Activated CD4-positive, CD25-positive, alpha-beta regulatory T cell treated with anti-CD3 and anti-CD28 coated beads, Interleukin-2, amount 50 U/mL, for 24 hours (primary cell): ENCODE results near the gene RAB27A.
"Not testable (repeated sequence)": the region's sequence is repeated elsewhere in the genome, so short reads cannot be mapped to it uniquely, and the experiment has no call there.

Experiments
- ATAC-seq, 2 donors: fragments of 150-1000 bp; cut with Tn5 transposase; one replicate each; pipeline ENCODE4 v1.10.0; 2021; ENCODE audit warnings: mild to moderate bottlenecking in 1 of 2, moderate library complexity in 1 of 2

Gene RAB27A

GRCh38 chr15:55249885-55250284, 39.7 kb downstream of the RAB27A start:
- ATAC-seq: not testable (repeated sequence)

GRCh38 chr15:55248895-55249294, 40.7 kb downstream of the RAB27A start:
- ATAC-seq: no peak

GRCh38 chr15:55247766-55248427, 41.7 kb downstream of the RAB27A start:
- ATAC-seq: peak in 1 of 2 donors; percentile 24

- no peak for ATAC-seq
Measured at GRCh38 chr15:55247311-55247710, 42.3 kb downstream of the RAB27A start.

- no peak for ATAC-seq
Measured at GRCh38 chr15:55246567-55246966, 43.0 kb downstream of the RAB27A start.

- peak; percentile 51 to 65 for ATAC-seq
Measured at GRCh38 chr15:55245059-55245458, 44.6 kb downstream of the RAB27A start.

- ATAC-seq: peak; percentile 47 to 48
Measured at GRCh38 chr15:55241891-55242290, 47.7 kb downstream of the RAB27A start.

- ATAC-seq: no peak
Measured at GRCh38 chr15:55241186-55241585, 48.4 kb downstream of the RAB27A start.

- no peak for ATAC-seq
Measured at GRCh38 chr15:55240125-55240760, 49.4 kb downstream of the RAB27A start.

GRCh38 chr15:55239440-55240124, 50.0 kb downstream of the RAB27A start:
- no peak for ATAC-seq

GRCh38 chr15:55238877-55239276, 50.7 kb downstream of the RAB27A start:
- ATAC-seq: no peak

- ATAC-seq: peak; percentile 75 to 76
Measured at GRCh38 chr15:55237219-55238130, 52.1 kb downstream of the RAB27A start.

GRCh38 chr15:55235546-55236036, 54.0 kb downstream of the RAB27A start:
- no peak for ATAC-seq

- ATAC-seq: no peak
Measured at GRCh38 chr15:55234800-55235104, 54.9 kb downstream of the RAB27A start.

- ATAC-seq: no peak
Measured at GRCh38 chr15:55234104-55234799, 55.4 kb downstream of the RAB27A start.

GRCh38 chr15:55231455-55231854, 58.2 kb downstream of the RAB27A start:
- ATAC-seq: no peak

- no peak for ATAC-seq
Measured at GRCh38 chr15:55230953-55231352, 58.7 kb downstream of the RAB27A start.

GRCh38 chr15:55230051-55230670, 59.5 kb downstream of the RAB27A start:
- ATAC-seq: no peak

GRCh38 chr15:55226127-55226526, 63.5 kb downstream of the RAB27A start:
- no peak for ATAC-seq

- ATAC-seq: peak in 1 of 2 donors; percentile 31
Measured at GRCh38 chr15:55224892-55225291, 64.7 kb downstream of the RAB27A start.

- ATAC-seq: no peak
Measured at GRCh38 chr15:55222588-55222987, 67.0 kb downstream of the RAB27A start.
